ENCODE data around the gene DLGAP4. TPM values are rescaled to one million over a fixed set of nuclear protein-coding genes. Genes with fewer than 3 reads are reported as not detected.

The DLGAP4 gene
- total and polyA plus RNA-seq, 8 donors = 15.1 to 92.2 (median 33.5) TPM

- TF ChIP-seq POLR2A (IDR thresholded peaks at IDR 0.05) (no peak), POLR2AphosphoS5 (IDR thresholded peaks at IDR 0.05) (no peak), CTCF (IDR thresholded peaks at IDR 0.05) (no peak), EP300 (IDR thresholded peaks at IDR 0.05) (no peak)
- 87 to 100% (median 94%) methylated on average over 1 of the region's 1 CpG for WGBS, 5 donors
- no peaks in the 10 kb centered on the region for H3K9me3 ChIP-seq
- intact Hi-C loops (cut with DNase I; ENCODE audit: low total_unique reads) = no loop called here
- peaks cover 0 to 3% (median 0%) of the 10 kb centered on the region in 4 donors for H3K36me3 ChIP-seq
- H3K27ac ChIP-seq = no peak overlapping the region
- peaks cover 42 to 94% (median 71%) of the 10 kb centered on the region in 4 donors for H3K4me1 ChIP-seq
- no peak overlapping the region for H3K4me3 ChIP-seq
- DNase-seq = no peak
- no peaks in the 10 kb centered on the region for H3K27me3 ChIP-seq
Observed at GRCh38 chr20:36487069-36487468, 180.9 kb downstream of the DLGAP4 start.

GRCh38 chr20:36490191-36490590, 184.1 kb downstream of the DLGAP4 start:
- no peaks in the 10 kb centered on the region for H3K9me3 ChIP-seq
- H3K27me3 ChIP-seq = no peaks in the 10 kb centered on the region
- no peak for DNase-seq
- intact Hi-C loops (cut with DNase I; ENCODE audit: low total_unique reads) = no loop called here
- TF ChIP-seq POLR2AphosphoS5 (IDR thresholded peaks at IDR 0.05) (no peak), POLR2A (IDR thresholded peaks at IDR 0.05) (no peak), EP300 (IDR thresholded peaks at IDR 0.05) (no peak), CTCF (IDR thresholded peaks at IDR 0.05) (no peak)
- H3K4me3 ChIP-seq = no peak overlapping the region
- peaks cover 0 to 8% (median 0%) of the 10 kb centered on the region in 4 donors for H3K36me3 ChIP-seq
- 76 to 96% (median 86%) methylated on average over 1 of the region's 1 CpG for WGBS, 5 donors
- peak overlapping the region in 1 of 5 donors; percentile 24 for H3K27ac ChIP-seq
- H3K4me1 ChIP-seq = peaks cover 31 to 90% (median 69%) of the 10 kb centered on the region in 4 donors

GRCh38 chr20:36491901-36492617, 185.9 kb downstream of the DLGAP4 start:
- Histone ChIP-seq H3K27me3 (no peaks in the 10 kb centered on the region), H3K4me1 (peaks cover 26 to 75% (median 53%) of the 10 kb centered on the region in 4 donors), H3K27ac (peak overlapping the region; percentile 5 to 87 (median 57)), H3K4me3 (no peak overlapping the region), H3K9me3 (no peaks in the 10 kb centered on the region), H3K36me3 (peaks cover 6 to 26% (median 11%) of the 10 kb centered on the region in 4 donors)
- intact Hi-C loops (cut with DNase I; ENCODE audit: low total_unique reads) = no loop called here
- 52 to 65% (median 58%) methylated on average over 7 to 8 of the region's 8 CpGs for WGBS, 5 donors
- TF ChIP-seq POLR2AphosphoS5 (IDR thresholded peaks at IDR 0.05) (no peak), CTCF (IDR thresholded peaks at IDR 0.05) (no peak), POLR2A (IDR thresholded peaks at IDR 0.05) (no peak), EP300 (IDR thresholded peaks at IDR 0.05) (no peak)
- peak in 1 of 2 donors; percentile 40 for DNase-seq

GRCh38 chr20:36493051-36493800, 187.1 kb downstream of the DLGAP4 start:
- DNase-seq = no peak
- Histone ChIP-seq H3K36me3 (peaks cover 17 to 38% (median 23%) of the 10 kb centered on the region in 4 donors), H3K27ac (peak overlapping the region in 4 of 5 donors; percentile 57 to 87 (median 70)), H3K9me3 (no peaks in the 10 kb centered on the region), H3K27me3 (no peaks in the 10 kb centered on the region), H3K4me1 (peaks cover 38 to 78% (median 60%) of the 10 kb centered on the region in 4 donors), H3K4me3 (no peak overlapping the region)
- no peak for TF ChIP-seq EP300 (IDR thresholded peaks at IDR 0.05)
- TF ChIP-seq CTCF (IDR thresholded peaks at IDR 0.05) = peak in 2 of 7 experiments; percentile 8 to 25
- no peak for TF ChIP-seq POLR2AphosphoS5 (IDR thresholded peaks at IDR 0.05)
- intact Hi-C loops (cut with DNase I; ENCODE audit: low total_unique reads) = no loop called here
- WGBS, 5 donors = 68 to 86% (median 74%) methylated on average over 9 to 10 of the region's 10 CpGs

Data from stomach (tissue), 9 donors.